IMR-90 (cell line): Measurements from ENCODE around the gene DCN. TPM values are rescaled to one million over a fixed set of nuclear protein-coding genes. Genes with fewer than 3 reads are reported as not detected.
A peak's percentile ranks its signal among the peaks of the same experiment; 100 is the strongest.

Source experiments
- ATAC-seq: fragments of 200-7000 bp; cut with Tn5 transposase; 2 replicates; pipeline ENCODE4 v1.9.1; 2020; ENCODE audit warnings: low read depth, mild to moderate bottlenecking, moderate library complexity
- BruUV-seq: library from RNA; stranded (reverse); fragments of 400-500 nt; replicated peaks from 2 replicates; lab custom pipeline; 2021; lab: Mats Ljungman, UMichigan
- CTCF ChIA-PET: fragments of 300-600 bp; formaldehyde crosslinking; extraction: SDS; loops from one replicate; lab custom pipeline; 2021; ENCODE audit warnings: antibody characterized with exemption; lab: Yijun Ruan, JAX
- POLR2A ChIA-PET: fragments of 300-600 bp; sonication (Branson Sonifier 250); formaldehyde crosslinking; loops from one replicate; lab custom pipeline; 2022; ENCODE audit warnings: antibody characterized with exemption; ENCODE audit not compliant: unreplicated experiment; lab: Charles Lee
- DNase-seq: peaks from one replicate; pipeline ENCODE4 v3.0.0; 2013
- H2AFZ ChIP-seq: replicated peaks from 2 replicates; pipeline ENCODE3; 2013; ENCODE audit warnings: low read length, mild to moderate bottlenecking; ENCODE audit not compliant: poor library complexity
- H2AK5ac ChIP-seq: 2 replicates; pipeline ENCODE4 v1.6.1; 2013; ENCODE audit warnings: low read depth, low read length, inconsistent platforms
- H2AK9ac ChIP-seq: replicated peaks from 2 replicates; pipeline ENCODE3; 2013; ENCODE audit warnings: mild to moderate bottlenecking, low read depth, low read length, moderate library complexity; ENCODE audit not compliant: poor library complexity
- H2BK120ac ChIP-seq: 2 replicates; pipeline ENCODE4 v1.6.1; 2013; ENCODE audit warnings: low read depth, low read length, inconsistent platforms
- H2BK15ac ChIP-seq: 3 replicates; pipeline ENCODE4 v1.6.1; 2013; ENCODE audit warnings: low read depth, low read length, inconsistent platforms
- H2BK20ac ChIP-seq: 2 replicates; pipeline ENCODE4 v1.6.1; 2013; ENCODE audit warnings: low read depth, mild to moderate bottlenecking, inconsistent platforms, low read length, moderate library complexity
- H2BK5ac ChIP-seq: 2 replicates; pipeline ENCODE4 v1.6.1; 2013; ENCODE audit warnings: mild to moderate bottlenecking, low read depth, low read length, inconsistent platforms; ENCODE audit not compliant: poor library complexity, severe bottlenecking
- H3K14ac ChIP-seq: replicated peaks from 2 replicates; pipeline ENCODE4 v1.6.1; 2013; ENCODE audit warnings: low read depth, low read length, inconsistent platforms
- H3K18ac ChIP-seq: 2 replicates; pipeline ENCODE4 v1.6.1; 2013; ENCODE audit warnings: low read depth, low read length, control low read depth
- H3K23ac ChIP-seq: 2 replicates; pipeline ENCODE4 v1.6.1; 2013; ENCODE audit warnings: low read depth, low read length, inconsistent platforms
- H3K27ac ChIP-seq: 2 replicates; pipeline ENCODE4 v1.5.1; 2013; ENCODE audit warnings: mild to moderate bottlenecking, control low read depth, low read length; ENCODE audit not compliant: insufficient read depth
- H3K27me3 ChIP-seq: 2 replicates; pipeline ENCODE4 v1.6.1; 2013; ENCODE audit warnings: low read length; ENCODE audit not compliant: control insufficient read depth, insufficient read depth
- H3K36me3 ChIP-seq: 2 replicates; pipeline ENCODE4 v1.6.1; 2013; ENCODE audit warnings: low read length, mixed read lengths; ENCODE audit not compliant: control insufficient read depth, insufficient read depth
- H3K4ac ChIP-seq: 2 replicates; pipeline ENCODE4 v1.6.1; 2013; ENCODE audit warnings: low read depth, low read length, inconsistent platforms
- H3K4me1 ChIP-seq: 2 replicates; pipeline ENCODE4 v1.6.1; 2013; ENCODE audit warnings: low read length, mixed read lengths; ENCODE audit not compliant: control insufficient read depth, insufficient read depth
- H3K4me2 ChIP-seq: 2 replicates; pipeline ENCODE4 v1.6.1; 2013; ENCODE audit warnings: low read depth, mild to moderate bottlenecking, control low read depth, low read length, moderate library complexity
- H3K4me3 ChIP-seq: 2 replicates; pipeline ENCODE4 v1.5.1; 2013; ENCODE audit warnings: low read depth, mild to moderate bottlenecking, control low read depth, low read length, moderate library complexity; ENCODE audit not compliant: insufficient read depth
- H3K56ac ChIP-seq: 2 replicates; pipeline ENCODE4 v1.6.1; 2013; ENCODE audit warnings: low read length, inconsistent platforms; ENCODE audit not compliant: insufficient read depth; ENCODE audit errors: extremely low read depth
- H3K79me1 ChIP-seq, 2 experiments: 2 replicates each; pipeline ENCODE4 v1.6.1; 2013; ENCODE audit warnings: low read length in 2 of 2, inconsistent platforms in 1 of 2, low read depth in 1 of 2
- H3K9ac ChIP-seq: 2 replicates; pipeline ENCODE4 v1.6.1; 2013; ENCODE audit warnings: low read depth, low read length, control low read depth
- H3K9me1 ChIP-seq: 2 replicates; pipeline ENCODE4 v1.6.1; 2013; ENCODE audit warnings: low read length, inconsistent platforms; ENCODE audit not compliant: insufficient read depth
- H3K9me3 ChIP-seq: 2 replicates; pipeline ENCODE4 v1.6.1; 2013; ENCODE audit warnings: low read length; ENCODE audit not compliant: control insufficient read depth, insufficient read depth
- H4K20me1 ChIP-seq: 2 replicates; pipeline ENCODE4 v1.6.1; 2013; ENCODE audit warnings: low read length, inconsistent platforms; ENCODE audit not compliant: insufficient read depth
- H4K5ac ChIP-seq: 2 replicates; pipeline ENCODE4 v1.6.1; 2013; ENCODE audit warnings: mild to moderate bottlenecking, low read depth, low read length, control low read depth
- H4K8ac ChIP-seq, 2 experiments: 2 replicates each; pipeline ENCODE4 v1.6.1; 2013; ENCODE audit warnings: low read depth in 2 of 2, low read length in 2 of 2, control low read depth in 1 of 2, inconsistent platforms in 1 of 2
- H4K91ac ChIP-seq: 2 replicates; pipeline ENCODE4 v1.6.1; 2013; ENCODE audit warnings: low read depth, low read length, inconsistent platforms; ENCODE audit not compliant: insufficient read depth
- BHLHE40 ChIP-seq: fragments of 150-350 bp; IDR thresholded peaks from 2 replicates; pipeline ENCODE4 v1.6.1; 2016; ENCODE audit warnings: mild to moderate bottlenecking, low read depth, low read length
- CEBPB ChIP-seq: IDR thresholded peaks from 2 replicates; pipeline ENCODE4 v1.6.1; 2012; ENCODE audit warnings: low read depth, low read length, improper control_type of control experiment
- CHD1 ChIP-seq: IDR thresholded peaks from 2 replicates; pipeline ENCODE4 v1.6.1; 2012; ENCODE audit warnings: low read depth, low read length, improper control_type of control experiment
- CTCF ChIP-seq: conservative IDR thresholded peaks from 2 replicates; pipeline ENCODE4 v1.5.1; 2012; ENCODE audit warnings: mild to moderate bottlenecking, low read depth, low read length, improper control_type of control experiment
- ELK1 ChIP-seq: fragments of 150-350 bp; IDR thresholded peaks from 2 replicates; pipeline ENCODE4 v1.6.1; 2016; ENCODE audit warnings: low read depth, mild to moderate bottlenecking, low read length, moderate library complexity, borderline replicate concordance
- FOS ChIP-seq: fragments of 150-350 bp; IDR thresholded peaks from 2 replicates; pipeline ENCODE4 v1.6.1; 2016; ENCODE audit warnings: low read depth, low read length
- MAFK ChIP-seq: IDR thresholded peaks from 2 replicates; pipeline ENCODE4 v1.6.1; 2012; ENCODE audit warnings: low read depth, low read length, improper control_type of control experiment
- MAZ ChIP-seq: IDR thresholded peaks from 2 replicates; pipeline ENCODE4 v1.6.1; 2012; ENCODE audit warnings: low read depth, mild to moderate bottlenecking, low read length, improper control_type of control experiment, moderate library complexity, borderline replicate concordance
- MXI1 ChIP-seq: IDR thresholded peaks from 2 replicates; pipeline ENCODE4 v1.6.1; 2012; ENCODE audit warnings: low read depth, mild to moderate bottlenecking, low read length, moderate library complexity, borderline replicate concordance
- NFE2L2 ChIP-seq: fragments of 150-350 bp; IDR thresholded peaks from 2 replicates; pipeline ENCODE4 v1.6.1; 2016; ENCODE audit warnings: low read depth, mild to moderate bottlenecking, low read length
- POLR2A ChIP-seq: IDR thresholded peaks from 2 replicates; pipeline ENCODE4 v1.6.1; 2012; ENCODE audit warnings: mild to moderate bottlenecking, low read depth, low read length
- RAD21 ChIP-seq: IDR thresholded peaks from 2 replicates; pipeline ENCODE4 v1.6.1; 2012; ENCODE audit warnings: low read length, improper control_type of control experiment
- SMC3 ChIP-seq: fragments of 150-350 bp; IDR thresholded peaks from 2 replicates; pipeline ENCODE4 v1.6.1; 2016; ENCODE audit warnings: low read depth, mild to moderate bottlenecking, antibody characterized with exemption, low read length, moderate library complexity
- USF2 ChIP-seq: fragments of 150-350 bp; IDR thresholded peaks from 2 replicates; pipeline ENCODE4 v1.6.1; 2017; ENCODE audit warnings: mild to moderate bottlenecking, antibody characterized with exemption, low read length, low read depth
- WGBS, 2 experiments: methylation state at CpG; one replicate each; pipeline versions ENCODE4 v1.1.5 to v1.1.7; 2013; ENCODE audit warnings: missing lambda C conversion rate in 2 of 2; ENCODE audit not compliant: insufficient read length in 1 of 2; ENCODE audit errors: extremely low coverage in 2 of 2; 5-methylcytosine and 5-hydroxymethylcytosine counted together
- dilution Hi-C: fragments of 300-500 bp; cut with HindIII; formaldehyde crosslinking; loops from one replicate; pipeline ENCODE4 v1.14.3; 2018; ENCODE audit warnings: low sequenced_read_pairs; ENCODE audit not compliant: unreplicated experiment
- in situ Hi-C: fragments of 300-500 bp; cut with MboI; formaldehyde crosslinking; loops from 3 replicates; pipeline ENCODE4 v1.14.3; 2019; ENCODE audit warnings: low sequenced_read_pairs, inconsistent platforms, mixed read lengths
- intact Hi-C: fragments of 100-400 bp; cut with micrococcal nuclease; formaldehyde crosslinking; loops from 2 replicates; pipeline ENCODE4 v1.10.0; 2022
- polyA plus RNA-seq, 3 experiments: library from polyadenylated mRNA; depleted of rRNA; stranded (reverse); fragments of >200 nt; gene quantifications; 2 replicates each; pipeline ENCODE4 v1.2.3, GENCODE V29; 2012; ENCODE audit warnings: low replicate concordance in 1 of 3
- total RNA-seq: library from RNA; depleted of rRNA; stranded (reverse); fragments of >200 nt; gene quantifications from 2 replicates; pipeline ENCODE4 v1.2.3, GENCODE V29; 2012

The DCN gene
- total and polyA plus RNA-seq, 2 of the 4 experiments (the other 2 are of a cell fraction): 241 to 965 TPM

DNA sequence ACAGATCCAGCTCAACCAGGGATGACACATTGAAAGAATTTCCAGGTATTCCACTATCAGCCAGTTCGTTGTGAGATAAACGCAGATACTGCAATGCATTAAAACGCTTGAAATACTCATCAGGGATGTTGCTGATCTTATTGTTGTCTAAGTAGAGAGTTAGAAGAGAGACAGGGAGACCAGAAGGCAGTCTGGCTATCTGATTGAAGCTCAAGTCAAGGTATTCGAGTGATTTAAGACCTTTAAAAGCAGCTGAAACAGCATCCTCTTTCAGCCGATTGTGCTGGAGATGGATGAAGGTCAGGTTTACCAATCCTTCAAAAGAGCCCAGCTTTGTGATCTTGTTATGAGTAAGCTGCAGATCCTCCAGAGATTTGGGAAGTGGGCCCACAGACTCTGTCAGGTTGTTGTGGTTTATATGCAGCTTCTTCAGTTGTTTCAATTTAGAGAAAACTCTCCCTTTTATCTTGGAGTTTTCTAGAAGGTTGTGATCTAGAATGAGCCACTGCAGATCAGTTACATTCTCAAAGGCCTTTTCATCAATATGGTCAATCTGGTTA lies 74.3 kb downstream of the DCN start:
- Histone ChIP-seq H2BK120ac (peak overlapping the region; percentile 20; the same call in 1 of the 2 replicates), H3K79me1 (peaks cover 0 to 17% of the 10 kb centered on the region in 2 experiments; a peak in 3 of 4 replicates), H3K4me2 (no peak overlapping the region; the same call in none of the 2 replicates), H3K4ac (peak overlapping the region; percentile 50), H3K27me3 (no peaks in the 10 kb centered on the region), H4K8ac (no peak overlapping the region), H4K20me1 (no peaks in the 10 kb centered on the region), H3K9ac (no peak overlapping the region), H2BK20ac (0 out of 2 replicates have a peak overlapping the region, but pooled peaks have one; percentile 32), H3K14ac (0 out of 2 replicates have a peak overlapping the region, but pooled peaks have one; percentile 9), H3K36me3 (peaks cover 9% of the 10 kb centered on the region), H3K23ac (no peak overlapping the region), H3K4me3 (no peak overlapping the region), H2BK15ac (peak overlapping the region; percentile 2; the same call in 1 of the 3 replicates), H3K9me3 (no peaks in the 10 kb centered on the region), H2AK9ac (no peak overlapping the region), H3K56ac (no peak overlapping the region), H3K18ac (peak overlapping the region; percentile 61; the same call in 1 of the 2 replicates), H4K5ac (peak overlapping the region; percentile 50; the same call in 1 of the 2 replicates), H3K4me1 (peaks cover 2% of the 10 kb centered on the region; the same call in 1 of the 2 replicates), H3K9me1 (no peaks in the 10 kb centered on the region; the same call in 1 of the 2 replicates), H2AFZ (no peak overlapping the region), H2AK5ac (peak overlapping the region; percentile 65), H2BK5ac (peak overlapping the region; percentile 4), H3K27ac (no peak overlapping the region), H4K91ac (peak overlapping the region; percentile 26; the same call in 1 of the 2 replicates)
- POLR2A ChIA-PET: interaction anchor here (0.5 to 1.0 kb wide), 3 partner anchors 61 to 130 kb away, joined by 3 to 5 read pairs (median 5); no protein-coding TSS in a partner anchor
- dilution Hi-C loops (no loop called here), intact Hi-C loops (loop anchor here (5.0 kb wide), 1 partner anchor 111 kb away; no protein-coding TSS in a partner anchor), in situ Hi-C loops (no loop called here)
- DNase-seq (no peak), ATAC-seq (no peak)
- CTCF ChIA-PET: interaction anchor here (0.9 to 2.3 kb wide), 8 partner anchors 9 to 227 kb away, joined by 3 to 7 read pairs (median 3); no protein-coding TSS in a partner anchor
- TF ChIP-seq CEBPB (no peak), BHLHE40 (no peak), RAD21 (no peak), USF2 (no peak), CHD1 (no peak), ELK1 (no peak), SMC3 (no peak), MAFK (no peak), MAZ (no peak), FOS (no peak), POLR2A (no peak), NFE2L2 (no peak), CTCF (no peak), MXI1 (no peak)
- WGBS, 2 experiments: 100% methylated on average over 1 of the region's 5 CpGs; no CpG with 5 or more reads in 1 of the 2 experiments
- TSS peak; percentile 95 for BruUV-seq
